ENCODE data around the gene ZNF205. TPM values are rescaled to one million over a fixed set of nuclear protein-coding genes. Genes with fewer than 3 reads are reported as not detected.
"Not testable (repeated sequence)": the region's sequence is repeated elsewhere in the genome, so short reads cannot be mapped to it uniquely, and the experiment has no call there.

ZNF205 gene
- total and polyA plus RNA-seq, 10 of the 15 experiments (the other 5 are each of a cell fraction or from before 2014, with no cell fraction given), result 0.26 to 1.5 (median 0.78) TPM; not detected in 2

GRCh38 chr16:3071655-3072054, 40.7 kb upstream of the ZNF205 start:
- intact Hi-C loops (cut with micrococcal nuclease; ENCODE audit: unreplicated experiment), result no loop called here
- CTCF ChIA-PET, result no interaction called here
- no peak for ATAC-seq
- POLR2A ChIA-PET, result interaction anchor here (0.6 kb wide), 1 partner anchor 13 kb away, joined by 3 read pairs; no protein-coding TSS in a partner anchor
- H3K27ac ChIP-seq (ENCODE audit: control insufficient read depth, insufficient read depth), result no peak overlapping the region
- H3K36me3 ChIP-seq (ENCODE audit: control insufficient read depth in 2 of 2, insufficient read depth in 2 of 2, low read length in 1 of 2), result no peaks in the 10 kb centered on the region; a peak in 2 of 4 replicates
- no peaks in the 10 kb centered on the region for H4K20me1 ChIP-seq (ENCODE audit: control insufficient read depth, insufficient read depth)
- no peak for TF ChIP-seq GABPA (IDR thresholded peaks at IDR 0.05; ENCODE audit: low read depth)
- no peak overlapping the region for H3K4me2 ChIP-seq (ENCODE audit: control insufficient read depth, insufficient read depth)
- no peaks in the 10 kb centered on the region; the same call in 2 of the 3 replicates for H3K9me3 ChIP-seq (replicated peaks; ENCODE audit: control insufficient read depth, insufficient read depth, low read length)
- H2AFZ ChIP-seq (ENCODE audit: control insufficient read depth, low read depth, low read length), result no peak overlapping the region
- no peak for FAIRE-seq
- H3K9ac ChIP-seq (ENCODE audit: control insufficient read depth, insufficient read depth, low read length), result no peak overlapping the region
- H3K27me3 ChIP-seq (replicated peaks in 1 of 2; ENCODE audit: control insufficient read depth in 2 of 2, insufficient read depth in 2 of 2, low read length in 1 of 2), result no peaks in the 10 kb centered on the region
- RAD21 ChIA-PET (ENCODE audit: unreplicated experiment), result no interaction called here
- peaks cover 10% of the 10 kb centered on the region for H3K79me2 ChIP-seq (ENCODE audit: control insufficient read depth, insufficient read depth, low read length)
- no peak for DNase-seq (ENCODE audit: low read depth, low spot score)
- H3K4me1 ChIP-seq (ENCODE audit: control insufficient read depth, insufficient read depth, low read length), result peaks cover 43% of the 10 kb centered on the region
- WGBS (ENCODE audit: insufficient coverage, insufficient replicate concordance, low lambda C conversion rate, missing lambda C conversion rate), result 84% methylated on average over 7 of the region's 7 CpGs
- no TSS peak for BruUV-seq (replicated peaks)
- in situ Hi-C loops (cut with MboI), result no loop called here
- no peak overlapping the region for H3K4me3 ChIP-seq
- SMC1A ChIA-PET (ENCODE audit: uncharacterized antibody, unreplicated experiment), result no interaction called here

DNA sequence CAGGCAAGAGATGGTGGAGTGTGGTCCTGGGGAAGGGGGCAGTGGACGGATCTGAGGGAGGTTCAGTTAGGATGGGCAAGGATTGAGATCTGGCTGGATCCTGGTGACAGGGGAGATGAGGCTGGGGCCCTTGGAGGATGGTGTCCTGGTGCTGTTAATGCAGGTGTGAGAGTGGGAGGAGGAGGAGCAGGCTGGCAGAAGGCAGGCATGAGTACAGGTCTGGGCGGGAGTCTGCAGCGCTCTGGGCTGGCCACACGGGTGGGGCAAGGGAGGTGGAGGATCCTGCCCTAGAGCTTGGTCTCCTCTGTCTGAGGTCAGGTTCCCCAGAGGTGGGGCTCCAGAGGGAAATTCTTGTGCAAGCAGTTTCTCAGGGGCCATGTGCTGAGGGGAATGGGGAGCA, 40.2 kb upstream of the ZNF205 start:
- 93% methylated on average over 3 of the region's 4 CpGs for WGBS (ENCODE audit: insufficient coverage, insufficient replicate concordance, low lambda C conversion rate, missing lambda C conversion rate)
- RAD21 ChIA-PET (ENCODE audit: unreplicated experiment); H3K4me3 ChIP-seq; H3K79me2 ChIP-seq (ENCODE audit: control insufficient read depth, insufficient read depth, low read length); ATAC-seq; in situ Hi-C loops (cut with MboI); H4K20me1 ChIP-seq (ENCODE audit: control insufficient read depth, insufficient read depth); H3K36me3 ChIP-seq (ENCODE audit: control insufficient read depth in 2 of 2, insufficient read depth in 2 of 2, low read length in 1 of 2); H3K9me3 ChIP-seq (replicated peaks; ENCODE audit: control insufficient read depth, insufficient read depth, low read length); H3K4me2 ChIP-seq (ENCODE audit: control insufficient read depth, insufficient read depth); CTCF ChIA-PET; H3K9ac ChIP-seq (ENCODE audit: control insufficient read depth, insufficient read depth, low read length); BruUV-seq (replicated peaks); SMC1A ChIA-PET (ENCODE audit: uncharacterized antibody, unreplicated experiment); intact Hi-C loops (cut with micrococcal nuclease; ENCODE audit: unreplicated experiment); H2AFZ ChIP-seq (ENCODE audit: control insufficient read depth, low read depth, low read length); H3K27ac ChIP-seq (ENCODE audit: control insufficient read depth, insufficient read depth); POLR2A ChIA-PET; FAIRE-seq; H3K27me3 ChIP-seq (replicated peaks in 1 of 2; ENCODE audit: control insufficient read depth in 2 of 2, insufficient read depth in 2 of 2, low read length in 1 of 2); DNase-seq (ENCODE audit: low read depth, low spot score): not testable (repeated sequence)
- peaks cover 46% of the 10 kb centered on the region for H3K4me1 ChIP-seq (ENCODE audit: control insufficient read depth, insufficient read depth, low read length)

GRCh38 chr16:3072576-3073263, 39.7 kb upstream of the ZNF205 start:
- SMC1A ChIA-PET (ENCODE audit: uncharacterized antibody, unreplicated experiment), result interaction anchor here (6.1 kb wide), 1 partner anchor 7 kb away, joined by 52 read pairs; the partner anchor contains the start of gene IL32

More at GRCh38 chr16:3072576-3073263, 39.7 kb upstream of the ZNF205 start:
- H3K27ac ChIP-seq (ENCODE audit: control insufficient read depth, insufficient read depth); CTCF ChIA-PET; H3K4me2 ChIP-seq (ENCODE audit: control insufficient read depth, insufficient read depth); H3K36me3 ChIP-seq (ENCODE audit: control insufficient read depth in 2 of 2, insufficient read depth in 2 of 2, low read length in 1 of 2); H3K27me3 ChIP-seq (replicated peaks in 1 of 2; ENCODE audit: control insufficient read depth in 2 of 2, insufficient read depth in 2 of 2, low read length in 1 of 2); H3K9me3 ChIP-seq (replicated peaks; ENCODE audit: control insufficient read depth, insufficient read depth, low read length); H2AFZ ChIP-seq (ENCODE audit: control insufficient read depth, low read depth, low read length); H4K20me1 ChIP-seq (ENCODE audit: control insufficient read depth, insufficient read depth); POLR2A ChIA-PET; DNase-seq (ENCODE audit: low read depth, low spot score); RAD21 ChIA-PET (ENCODE audit: unreplicated experiment); intact Hi-C loops (cut with micrococcal nuclease; ENCODE audit: unreplicated experiment); H3K79me2 ChIP-seq (ENCODE audit: control insufficient read depth, insufficient read depth, low read length); H3K4me3 ChIP-seq; H3K9ac ChIP-seq (ENCODE audit: control insufficient read depth, insufficient read depth, low read length); in situ Hi-C loops (cut with MboI); FAIRE-seq; BruUV-seq (replicated peaks): not testable (repeated sequence)
- ATAC-seq, result peak; percentile 26
- H3K4me1 ChIP-seq (ENCODE audit: control insufficient read depth, insufficient read depth, low read length), result peaks cover 47% of the 10 kb centered on the region
- WGBS (ENCODE audit: insufficient coverage, insufficient replicate concordance, low lambda C conversion rate, missing lambda C conversion rate), result no CpG with 5 or more reads among the region's 18 CpGs

Measured in GM12878 (cell line).